Ishikawa (cell line): Measurements from ENCODE around the gene RFWD3.

Experiments
- CEBPB ChIP-seq: IDR thresholded peaks from 2 replicates; pipeline ENCODE4 v1.6.1; 2012
- CREB1 ChIP-seq: IDR thresholded peaks from 2 replicates; pipeline ENCODE4 v1.6.1; 2012; ENCODE audit warnings: low read depth
- EGR1 ChIP-seq: IDR thresholded peaks from 2 replicates; pipeline ENCODE4 v1.6.1; 2012
- EP300 ChIP-seq: IDR thresholded peaks from 2 replicates; pipeline ENCODE4 v1.6.1; 2012; ENCODE audit warnings: borderline replicate concordance
- FOXM1 ChIP-seq: IDR thresholded peaks from 2 replicates; pipeline ENCODE4 v1.6.1; 2012; ENCODE audit warnings: low read depth, borderline replicate concordance
- NFIC ChIP-seq: IDR thresholded peaks from 2 replicates; pipeline ENCODE4 v1.6.1; 2012
- RAD21 ChIP-seq: IDR thresholded peaks from 2 replicates; pipeline ENCODE4 v1.6.1; 2012; ENCODE audit warnings: low read depth
- TAF1 ChIP-seq: IDR thresholded peaks from 2 replicates; pipeline ENCODE4 v1.6.1; 2012; ENCODE audit warnings: low read depth, mild to moderate bottlenecking
- TCF12 ChIP-seq: IDR thresholded peaks from 2 replicates; pipeline ENCODE4 v1.6.1; 2012; ENCODE audit warnings: low read depth
- TEAD4 ChIP-seq: IDR thresholded peaks from 2 replicates; pipeline ENCODE4 v1.6.1; 2012
- YY1 ChIP-seq: IDR thresholded peaks from 2 replicates; pipeline ENCODE4 v1.6.1; 2012; ENCODE audit warnings: low read depth
- ZBTB7A ChIP-seq: IDR thresholded peaks from 2 replicates; pipeline ENCODE4 v1.6.1; 2012; ENCODE audit warnings: low read depth
- TF ChIP-seq, protein P1 (sequence below): IDR thresholded peaks from 2 replicates; pipeline ENCODE4 v1.6.1; 2012
- TF ChIP-seq, protein P2 (sequence below): IDR thresholded peaks from 2 replicates; pipeline ENCODE4 v1.6.1; 2012
- TF ChIP-seq, protein P3 (sequence below): IDR thresholded peaks from 2 replicates; pipeline ENCODE4 v1.6.1; 2012; ENCODE audit warnings: low read depth, mild to moderate bottlenecking

The RFWD3 gene

DNA sequence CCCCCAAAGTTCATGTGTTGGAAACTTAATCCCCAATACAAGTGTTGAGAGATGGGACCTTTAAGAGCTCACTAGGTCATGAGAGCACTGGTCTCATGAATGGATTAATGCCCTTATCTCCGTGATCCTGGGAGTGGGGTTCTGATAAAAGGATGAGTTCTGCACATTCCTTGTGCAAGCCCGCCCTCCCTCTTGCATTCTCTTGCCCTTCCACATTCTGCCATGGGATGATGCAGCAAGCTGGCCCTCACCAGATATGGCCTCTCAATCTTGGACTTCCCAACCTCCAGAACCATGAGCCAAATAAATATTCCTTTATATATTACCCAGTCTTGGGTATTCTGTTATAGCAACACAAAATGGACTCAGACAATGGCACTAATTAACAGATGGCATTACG is 73.8 kb downstream of the RFWD3 start:
- TF ChIP-seq, protein P1, sequence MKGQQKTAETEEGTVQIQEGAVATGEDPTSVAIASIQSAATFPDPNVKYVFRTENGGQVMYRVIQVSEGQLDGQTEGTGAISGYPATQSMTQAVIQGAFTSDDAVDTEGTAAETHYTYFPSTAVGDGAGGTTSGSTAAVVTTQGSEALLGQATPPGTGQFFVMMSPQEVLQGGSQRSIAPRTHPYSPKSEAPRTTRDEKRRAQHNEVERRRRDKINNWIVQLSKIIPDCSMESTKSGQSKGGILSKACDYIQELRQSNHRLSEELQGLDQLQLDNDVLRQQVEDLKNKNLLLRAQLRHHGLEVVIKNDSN: no peak
- TF ChIP-seq CEBPB (no peak), EGR1 (no peak), ZBTB7A (no peak), RAD21 (no peak), YY1 (no peak), CREB1 (no peak), TCF12 (no peak), FOXM1 (no peak), NFIC (no peak), EP300 (no peak)
- TF ChIP-seq, protein P2, sequence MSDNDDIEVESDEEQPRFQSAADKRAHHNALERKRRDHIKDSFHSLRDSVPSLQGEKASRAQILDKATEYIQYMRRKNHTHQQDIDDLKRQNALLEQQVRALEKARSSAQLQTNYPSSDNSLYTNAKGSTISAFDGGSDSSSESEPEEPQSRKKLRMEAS: no peak

DNA sequence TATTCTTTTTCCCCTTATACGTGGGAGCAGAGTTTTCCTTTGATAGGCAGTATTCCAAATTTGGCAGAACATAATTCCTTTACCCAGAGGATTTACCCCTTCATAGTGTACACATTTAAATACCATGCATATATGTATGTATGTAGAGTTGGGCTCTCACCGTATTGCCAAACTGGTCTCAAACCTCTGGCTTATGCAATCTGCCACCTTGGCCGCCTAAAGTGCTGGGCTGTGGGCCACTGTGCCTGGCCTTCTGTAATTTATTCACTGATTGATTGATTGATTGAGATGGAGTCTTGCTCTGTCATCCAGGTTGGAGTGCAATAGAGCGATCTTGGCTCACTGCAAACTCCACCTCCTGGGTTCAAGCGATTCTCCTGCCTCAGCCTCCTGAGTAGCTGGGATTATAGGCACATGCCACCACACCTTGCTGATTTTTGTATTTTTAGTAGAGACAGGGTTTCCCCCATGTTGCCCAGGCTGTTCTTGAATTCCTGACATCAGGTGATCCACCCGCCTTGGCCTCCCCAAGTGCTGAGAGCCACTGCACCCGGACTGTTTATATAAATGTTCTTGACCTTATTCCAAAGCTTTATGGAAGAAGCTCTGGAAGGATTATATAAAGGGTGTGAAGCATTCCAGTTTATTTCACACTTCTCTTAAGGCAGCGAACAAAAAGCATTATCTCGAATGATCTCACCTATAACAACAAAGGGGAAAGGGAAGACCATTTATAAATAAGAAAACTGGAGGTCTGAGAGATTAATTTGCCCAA is 74.6 kb downstream of the RFWD3 start:
- TF ChIP-seq TAF1 (no peak), ZBTB7A (no peak), TEAD4 (no peak), YY1 (no peak), TCF12 (no peak), CREB1 (no peak), RAD21 (no peak), FOXM1 (no peak), EP300 (no peak), EGR1 (no peak), CEBPB (no peak), NFIC (no peak)
- TF ChIP-seq, protein P2: no peak
- TF ChIP-seq, protein P1: no peak
- TF ChIP-seq, protein P3, sequence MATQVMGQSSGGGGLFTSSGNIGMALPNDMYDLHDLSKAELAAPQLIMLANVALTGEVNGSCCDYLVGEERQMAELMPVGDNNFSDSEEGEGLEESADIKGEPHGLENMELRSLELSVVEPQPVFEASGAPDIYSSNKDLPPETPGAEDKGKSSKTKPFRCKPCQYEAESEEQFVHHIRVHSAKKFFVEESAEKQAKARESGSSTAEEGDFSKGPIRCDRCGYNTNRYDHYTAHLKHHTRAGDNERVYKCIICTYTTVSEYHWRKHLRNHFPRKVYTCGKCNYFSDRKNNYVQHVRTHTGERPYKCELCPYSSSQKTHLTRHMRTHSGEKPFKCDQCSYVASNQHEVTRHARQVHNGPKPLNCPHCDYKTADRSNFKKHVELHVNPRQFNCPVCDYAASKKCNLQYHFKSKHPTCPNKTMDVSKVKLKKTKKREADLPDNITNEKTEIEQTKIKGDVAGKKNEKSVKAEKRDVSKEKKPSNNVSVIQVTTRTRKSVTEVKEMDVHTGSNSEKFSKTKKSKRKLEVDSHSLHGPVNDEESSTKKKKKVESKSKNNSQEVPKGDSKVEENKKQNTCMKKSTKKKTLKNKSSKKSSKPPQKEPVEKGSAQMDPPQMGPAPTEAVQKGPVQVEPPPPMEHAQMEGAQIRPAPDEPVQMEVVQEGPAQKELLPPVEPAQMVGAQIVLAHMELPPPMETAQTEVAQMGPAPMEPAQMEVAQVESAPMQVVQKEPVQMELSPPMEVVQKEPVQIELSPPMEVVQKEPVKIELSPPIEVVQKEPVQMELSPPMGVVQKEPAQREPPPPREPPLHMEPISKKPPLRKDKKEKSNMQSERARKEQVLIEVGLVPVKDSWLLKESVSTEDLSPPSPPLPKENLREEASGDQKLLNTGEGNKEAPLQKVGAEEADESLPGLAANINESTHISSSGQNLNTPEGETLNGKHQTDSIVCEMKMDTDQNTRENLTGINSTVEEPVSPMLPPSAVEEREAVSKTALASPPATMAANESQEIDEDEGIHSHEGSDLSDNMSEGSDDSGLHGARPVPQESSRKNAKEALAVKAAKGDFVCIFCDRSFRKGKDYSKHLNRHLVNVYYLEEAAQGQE: no peak

DNA sequence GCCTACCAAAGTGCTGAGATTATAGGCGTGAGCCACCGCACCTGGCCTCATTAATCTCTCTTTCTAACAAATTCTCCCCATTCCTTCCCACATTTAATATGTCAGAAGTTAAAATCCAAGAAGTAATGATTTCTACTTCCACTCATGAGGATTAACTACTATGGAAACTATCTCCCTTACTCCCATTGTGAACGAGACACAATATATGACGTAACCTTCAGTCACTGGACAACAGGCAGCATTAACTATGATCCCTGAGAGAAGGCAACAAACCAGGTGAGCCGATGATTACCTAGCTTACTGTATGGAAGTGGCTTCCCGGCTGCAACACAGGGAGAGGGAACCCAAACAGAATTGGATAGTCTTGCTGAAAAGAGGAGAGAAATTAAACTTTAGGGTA is 79.7 kb downstream of the RFWD3 start:
- TF ChIP-seq ZBTB7A (no peak), CEBPB (no peak), CREB1 (no peak), TCF12 (no peak), TAF1 (no peak), EP300 (no peak), FOXM1 (no peak)
- TF ChIP-seq, protein P2: no peak
- TF ChIP-seq, protein P3: no peak

DNA sequence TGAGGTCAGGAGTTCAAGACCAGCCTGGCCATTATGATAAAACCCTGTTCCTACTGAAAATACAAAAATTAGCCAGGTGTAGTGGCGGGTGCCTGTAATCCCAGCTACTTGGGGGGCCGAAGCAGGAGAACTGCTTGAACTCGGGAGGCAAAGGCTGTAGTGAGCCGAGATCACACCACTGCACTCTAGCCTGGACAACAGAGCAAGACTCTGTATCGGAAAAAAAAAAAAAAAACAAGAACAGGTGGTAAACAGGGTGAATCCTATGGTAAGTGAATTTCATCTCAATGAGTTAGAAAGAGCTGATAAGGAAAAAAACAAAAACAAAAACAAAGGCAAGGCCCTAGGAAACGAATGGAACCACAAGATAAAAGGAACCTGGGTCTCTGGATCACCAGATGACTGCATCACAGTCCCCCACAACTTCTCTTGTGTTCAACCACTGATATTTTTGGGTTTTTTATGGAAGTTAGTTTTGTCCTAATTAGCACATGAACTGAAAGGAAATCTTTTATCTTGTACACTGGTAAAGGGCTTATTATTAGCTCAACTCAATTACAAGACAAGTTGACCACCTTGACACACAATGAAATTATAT is 80.7 kb downstream of the RFWD3 start:
- TF ChIP-seq NFIC (no peak), EGR1 (no peak), YY1 (no peak), ZBTB7A (no peak), TAF1 (no peak), FOXM1 (no peak), RAD21 (no peak), EP300 (no peak), CREB1 (no peak), CEBPB (no peak), TCF12 (no peak), TEAD4 (no peak)
- TF ChIP-seq, protein P3: no peak
- TF ChIP-seq, protein P2: no peak
- TF ChIP-seq, protein P1: no peak
